OCI-LY7 (cell line): ENCODE results near the gene ATPAF1. TPM values are rescaled to one million over a fixed set of nuclear protein-coding genes. Genes with fewer than 3 reads are reported as not detected.

Source experiments
- BruUV-seq: library from RNA; stranded (reverse); fragments of 400-500 nt; replicated peaks from 2 replicates; lab custom pipeline; 2021; lab: Mats Ljungman, UMichigan
- CTCF ChIA-PET: fragments of 300-600 bp; sonication (Branson Sonifier 250); formaldehyde crosslinking; loops from one replicate; lab custom pipeline; 2022; ENCODE audit warnings: antibody characterized with exemption; ENCODE audit not compliant: unreplicated experiment; lab: Charles Lee
- POLR2A ChIA-PET: fragments of 300-600 bp; sonication (Branson Sonifier 250); formaldehyde crosslinking; loops from one replicate; lab custom pipeline; 2022; ENCODE audit warnings: antibody characterized with exemption; lab: Charles Lee
- DNase-seq: peaks from one replicate; pipeline ENCODE4 v3.0.0-alpha.2; 2015; ENCODE audit warnings: low spot score
- H2AFZ ChIP-seq: fragments of 200-600 bp; sonication (generic), shearing (Covaris generic); 2 replicates; pipeline ENCODE4 v1.6.1; 2014; ENCODE audit warnings: mild to moderate bottlenecking, antibody characterized with exemption, low read length, moderate library complexity
- H3K27ac ChIP-seq: fragments of 200-600 bp; sonication (generic); 2 replicates; pipeline ENCODE4 v1.5.1; 2014; ENCODE audit warnings: mixed run types, low read depth, mild to moderate bottlenecking, moderate library complexity, low read length, inconsistent platforms; ENCODE audit not compliant: poor library complexity, severe bottlenecking
- H3K36me3 ChIP-seq: fragments of 200-600 bp; sonication (generic); 2 replicates; pipeline ENCODE4 v1.6.1; 2014; ENCODE audit warnings: mild to moderate bottlenecking, antibody characterized with exemption, low read length, moderate library complexity, mixed read lengths; ENCODE audit not compliant: insufficient read depth
- H3K4me1 ChIP-seq: fragments of 200-600 bp; sonication (generic); 2 replicates; pipeline ENCODE4 v1.5.1; 2014; ENCODE audit warnings: mild to moderate bottlenecking, low read length; ENCODE audit not compliant: insufficient read depth, poor library complexity, severe bottlenecking
- H3K4me2 ChIP-seq: fragments of 200-600 bp; sonication (generic); 2 replicates; pipeline ENCODE4 v1.6.1; 2014; ENCODE audit warnings: mild to moderate bottlenecking, low read length
- H3K4me3 ChIP-seq: fragments of 200-600 bp; sonication (generic); 2 replicates; pipeline ENCODE4 v1.5.1; 2014; ENCODE audit warnings: mild to moderate bottlenecking, low read depth, low read length; ENCODE audit not compliant: poor library complexity, severe bottlenecking
- H3K79me2 ChIP-seq: fragments of 200-600 bp; sonication (generic); 2 replicates; pipeline ENCODE4 v1.6.1; 2016; ENCODE audit warnings: low read depth, mild to moderate bottlenecking, low read length, moderate library complexity, mixed read lengths; ENCODE audit not compliant: insufficient read depth
- H3K9me2 ChIP-seq: fragments of 200-600 bp; sonication (generic); 2 replicates; pipeline ENCODE4 v1.6.1; 2016; ENCODE audit warnings: mild to moderate bottlenecking, low read length, mixed read lengths; ENCODE audit not compliant: insufficient read depth
- H3K9me3 ChIP-seq: fragments of 200-600 bp; sonication (generic); 2 replicates; pipeline ENCODE4 v1.6.1; 2014; ENCODE audit warnings: mild to moderate bottlenecking, mixed run types, low read length, mixed read lengths
- H4K20me1 ChIP-seq: fragments of 200-600 bp; sonication (generic); 2 replicates; pipeline ENCODE4 v1.6.1; 2014; ENCODE audit warnings: mild to moderate bottlenecking, antibody characterized with exemption, low read length, moderate library complexity, mixed read lengths; ENCODE audit not compliant: insufficient read depth
- CTCF ChIP-seq: fragments of 200-600 bp; sonication (generic); conservative IDR thresholded peaks from 2 replicates; pipeline ENCODE4 v1.5.1; 2014; ENCODE audit warnings: mild to moderate bottlenecking, antibody characterized with exemption, low read length, moderate library complexity, mixed read lengths
- EZH2phosphoT487 ChIP-seq: fragments of 200-600 bp; sonication (generic); IDR thresholded peaks from 2 replicates; pipeline ENCODE4 v1.6.1; 2018; ENCODE audit warnings: low read depth, borderline replicate concordance, mild to moderate bottlenecking, mixed run types, antibody characterized with exemption, low read length, moderate library complexity, mixed read lengths
- intact Hi-C: fragments of 100-400 bp; cut with micrococcal nuclease; formaldehyde crosslinking; loops from one replicate; pipeline ENCODE4 v1.10.0; 2022; ENCODE audit not compliant: unreplicated experiment
- total RNA-seq, 2 experiments: library from RNA; depleted of rRNA in 1 of 2; stranded (reverse); fragments of >200 nt in 1 of 2; shearing (Covaris generic) in 1 of 2; gene quantifications; 2 replicates each; pipeline ENCODE4 v1.2.3, GENCODE V29; 2014 to 2022

The ATPAF1 gene
- total RNA-seq, 2 experiments from 2014 or later = 32.3 to 38.3 TPM

DNA sequence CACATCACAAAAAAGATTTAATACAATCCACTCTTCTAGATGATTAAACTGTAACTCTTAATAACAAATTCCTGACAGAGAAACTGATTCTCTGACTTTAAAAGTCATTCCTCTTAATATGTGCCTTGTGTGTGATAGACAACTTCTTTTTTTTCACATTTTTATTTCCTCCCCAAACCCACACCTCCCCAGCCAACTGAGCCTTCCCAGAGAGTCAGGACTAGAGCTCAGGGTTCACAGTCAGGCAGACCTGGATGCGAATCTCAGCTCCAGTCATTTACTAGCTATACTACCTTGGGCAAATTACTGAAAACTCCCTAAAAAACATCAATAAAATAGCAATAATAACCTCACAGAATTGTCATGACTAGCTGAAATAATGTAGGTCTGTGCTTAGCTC lies 14.2 kb downstream of the ATPAF1 start:
- TF ChIP-seq EZH2phosphoT487 (no peak), CTCF (no peak)
- H3K79me2 ChIP-seq = no peaks in the 10 kb centered on the region
- DNase-seq = no peak
- H3K9me2 ChIP-seq = no peaks in the 10 kb centered on the region
- H3K4me2 ChIP-seq = no peak overlapping the region
- no peak overlapping the region for H3K4me3 ChIP-seq
- intact Hi-C loops = no loop called here
- no peaks in the 10 kb centered on the region for H4K20me1 ChIP-seq
- H3K4me1 ChIP-seq = no peaks in the 10 kb centered on the region
- ChIA-PET POLR2A (interaction anchor here (0.6 to 1.6 kb wide), 3 partner anchors 14 to 57 kb away, joined by 4 to 6 read pairs (median 4); partner anchors contain the start of gene ATPAF1), CTCF (no interaction called here)
- H3K36me3 ChIP-seq = peaks cover 57% of the 10 kb centered on the region
- no TSS peak for BruUV-seq
- no peak overlapping the region for H3K27ac ChIP-seq
- H2AFZ ChIP-seq = no peak overlapping the region
- peaks cover 16% of the 10 kb centered on the region for H3K9me3 ChIP-seq

GRCh38 chr1:46653405-46653958 lies 14.7 kb downstream of the ATPAF1 start:
- no TSS peak for BruUV-seq
- POLR2A ChIA-PET = interaction anchor here (1.3 to 1.6 kb wide), 2 partner anchors 14 to 20 kb away, joined by 4 to 6 read pairs; partner anchors contain the start of gene ATPAF1
- no peaks in the 10 kb centered on the region for H3K9me2 ChIP-seq
- TF ChIP-seq CTCF (no peak), EZH2phosphoT487 (no peak)
- peaks cover 21% of the 10 kb centered on the region for H3K9me3 ChIP-seq
- no peak for DNase-seq
- no peak overlapping the region for H3K4me3 ChIP-seq
- H2AFZ ChIP-seq = no peak overlapping the region
- no peaks in the 10 kb centered on the region for H3K4me1 ChIP-seq
- H3K27ac ChIP-seq = no peak overlapping the region
- CTCF ChIA-PET = no interaction called here
- peaks cover 63% of the 10 kb centered on the region for H3K36me3 ChIP-seq
- H3K4me2 ChIP-seq = no peak overlapping the region
- H4K20me1 ChIP-seq = no peaks in the 10 kb centered on the region
- intact Hi-C loops = no loop called here
- H3K79me2 ChIP-seq = no peaks in the 10 kb centered on the region

- BruUV-seq = no TSS peak
These were observed 15.7 kb downstream of the ATPAF1 start for GRCh38 chr1:46652321-46653100.

More at GRCh38 chr1:46652321-46653100, 15.7 kb downstream of the ATPAF1 start:
- Histone ChIP-seq H3K4me1 (no peaks in the 10 kb centered on the region), H3K79me2 (no peaks in the 10 kb centered on the region), H3K4me3 (no peak overlapping the region), H3K9me2 (no peaks in the 10 kb centered on the region), H3K4me2 (no peak overlapping the region), H3K36me3 (peaks cover 65% of the 10 kb centered on the region), H3K27ac (no peak overlapping the region), H3K9me3 (peaks cover 24% of the 10 kb centered on the region), H2AFZ (no peak overlapping the region), H4K20me1 (no peaks in the 10 kb centered on the region)
- ChIA-PET POLR2A (no interaction called here), CTCF (no interaction called here)
- no peak for TF ChIP-seq CTCF
- TF ChIP-seq EZH2phosphoT487 = no peak
- intact Hi-C loops = no loop called here
- DNase-seq = no peak
